Ovary (tissue), 9 donors: ENCODE measurements around the gene FAM193A. TPM values are rescaled to one million over a fixed set of nuclear protein-coding genes. Genes with fewer than 3 reads are reported as not detected.

Experiments used
- DNase-seq, 5 donors: peaks; one replicate each; pipeline ENCODE4 v3.0.0-alpha.2; 2019 to 2020
- H3K27ac ChIP-seq, 2 donors: fragments of 200-600 bp; one replicate each; pipeline versions ENCODE4 v1.5.1 to v1.8.0; 2019 to 2022
- H3K27me3 ChIP-seq: fragments of 200-600 bp; one replicate; pipeline ENCODE4 v1.8.0; 2022
- H3K36me3 ChIP-seq: fragments of 200-600 bp; sonication (generic); one replicate; pipeline ENCODE4 v1.5.1; 2019
- H3K4me1 ChIP-seq: one replicate; pipeline ENCODE4 v1.8.1; 2013; ENCODE audit warnings: mild to moderate bottlenecking, moderate library complexity; ENCODE audit not compliant: insufficient read depth
- H3K4me3 ChIP-seq: fragments of 200-600 bp; sonication (generic); one replicate; pipeline ENCODE4 v1.5.1; 2017
- H3K9me3 ChIP-seq, 2 donors: fragments of 200-600 bp in 1 of 2; sonication (generic) in 1 of 2; one replicate each; pipeline versions ENCODE4 v1.5.1 to v1.8.1; 2013 to 2019; ENCODE audit warnings: mild to moderate bottlenecking in 1 of 2, moderate library complexity in 1 of 2
- EP300 ChIP-seq: sonication (generic); formaldehyde crosslinking; IDR thresholded peaks from one replicate; pipeline ENCODE4 v1.6.1; 2017; ENCODE audit warnings: antibody characterized with exemption
- POLR2A ChIP-seq: fragments of 450-650 bp; IDR thresholded peaks from one replicate; pipeline ENCODE4 v1.6.1; 2017; ENCODE audit warnings: antibody characterized with exemption, mild to moderate bottlenecking, moderate library complexity
- WGBS, 3 donors: extraction: QIAGEN DNeasy Blood & Tissue Kit in 1 of 3; methylation state at CpG; one replicate each; pipeline versions ENCODE4 v1.1.5 to v1.1.7; 2013 to 2017; 5-methylcytosine and 5-hydroxymethylcytosine counted together
- intact Hi-C, 4 donors: fragments of 100-400 bp; cut with DNase I; formaldehyde crosslinking; loops; one replicate each; pipeline versions ENCODE4 v1.11.0 to v1.15.1; 2022 to 2023
- polyA plus RNA-seq, 2 donors: library from polyadenylated mRNA; stranded (reverse); fragments of 200-250 nt in 1 of 2; fragments of 350-450 nt in 1 of 2; fragmentation: Illumina TruSeq in 1 of 2; extraction: RNeasy Lipid Tissue Mini Kit (QIAGEN cat#74804) in 1 of 2; gene quantifications; one replicate each; pipeline ENCODE4 v1.2.3, GENCODE V29; 2013 to 2014
- total RNA-seq, 7 donors: library from RNA; depleted of rRNA in 2 of 7; stranded (reverse); fragments of >200 nt in 2 of 7; fragmentation: NEBNext Ultra II Directional in 3 of 7; extraction: Animal tissue kit (Norgen Biotek cat#: 25700) in 3 of 7; gene quantifications; one replicate each; pipeline versions ENCODE4 v1.1.0 to v1.2.4, GENCODE V29; 2016 to 2023
- TF ChIP-seq, protein P1 (sequence below), 3 donors: fragments of 450-650 bp in 2 of 3; fragments of 200-600 bp in 1 of 3; IDR thresholded peaks; one replicate each; pipeline versions ENCODE4 v1.5.1 to v1.8.0; 2016 to 2022; ENCODE audit warnings: antibody characterized with exemption in 3 of 3, mild to moderate bottlenecking in 1 of 3
- donor health status: DM: no; HTN: no; CAD: no; lungs with moderate emphysema.
- donor health status: DM: no; HTN: no; CAD: no.
- donor health status: Bipolar disorder and iron deficiency.
- donor health status: DM: yes; HTN: yes; CAD: no.
- donor health status: DM: no; HTN: no; CAD: no.
- donor health status: DM: yes; HTN: yes; CAD: no.

Gene FAM193A
- total and polyA plus RNA-seq, 9 donors = 16.0 to 39.1 (median 28.7) TPM

DNA sequence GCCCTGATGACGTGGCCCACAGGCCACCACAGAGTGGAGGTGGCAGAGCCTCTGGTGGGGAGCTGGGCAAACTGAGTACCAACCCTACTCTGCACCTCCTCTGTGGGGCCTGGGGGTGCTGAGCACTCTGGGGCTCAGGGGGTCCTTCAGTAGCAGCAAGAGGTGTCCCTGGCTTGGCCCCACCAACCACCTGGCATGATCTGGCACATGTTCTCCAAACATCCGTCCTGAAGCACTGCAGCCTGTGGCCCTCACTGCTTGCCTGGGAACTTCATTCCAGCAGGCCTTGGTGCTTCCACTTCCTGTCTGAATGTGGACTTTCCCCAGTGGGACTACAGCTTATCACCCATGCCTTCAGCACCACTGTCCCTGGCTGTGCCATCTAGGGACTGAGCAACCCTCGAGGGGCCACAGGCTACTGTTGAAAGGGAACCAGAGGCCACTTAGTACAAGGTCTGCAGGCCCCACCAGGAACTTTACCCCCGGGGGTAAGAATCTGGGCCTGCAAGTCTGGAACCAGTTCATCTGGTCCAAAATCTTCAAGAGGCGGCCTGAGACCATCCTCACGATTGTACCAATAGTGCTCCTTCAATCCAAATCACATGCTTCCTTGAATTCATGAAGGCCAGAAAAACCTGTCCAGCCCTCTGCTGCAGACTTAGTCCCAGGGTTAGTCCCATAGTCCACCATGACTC is 206.5 kb downstream of the FAM193A start:
- no peak overlapping the region for H3K4me3 ChIP-seq
- no peak overlapping the region for H3K27ac ChIP-seq
- TF ChIP-seq EP300 (no peak), POLR2A (no peak)
- TF ChIP-seq, protein P1, sequence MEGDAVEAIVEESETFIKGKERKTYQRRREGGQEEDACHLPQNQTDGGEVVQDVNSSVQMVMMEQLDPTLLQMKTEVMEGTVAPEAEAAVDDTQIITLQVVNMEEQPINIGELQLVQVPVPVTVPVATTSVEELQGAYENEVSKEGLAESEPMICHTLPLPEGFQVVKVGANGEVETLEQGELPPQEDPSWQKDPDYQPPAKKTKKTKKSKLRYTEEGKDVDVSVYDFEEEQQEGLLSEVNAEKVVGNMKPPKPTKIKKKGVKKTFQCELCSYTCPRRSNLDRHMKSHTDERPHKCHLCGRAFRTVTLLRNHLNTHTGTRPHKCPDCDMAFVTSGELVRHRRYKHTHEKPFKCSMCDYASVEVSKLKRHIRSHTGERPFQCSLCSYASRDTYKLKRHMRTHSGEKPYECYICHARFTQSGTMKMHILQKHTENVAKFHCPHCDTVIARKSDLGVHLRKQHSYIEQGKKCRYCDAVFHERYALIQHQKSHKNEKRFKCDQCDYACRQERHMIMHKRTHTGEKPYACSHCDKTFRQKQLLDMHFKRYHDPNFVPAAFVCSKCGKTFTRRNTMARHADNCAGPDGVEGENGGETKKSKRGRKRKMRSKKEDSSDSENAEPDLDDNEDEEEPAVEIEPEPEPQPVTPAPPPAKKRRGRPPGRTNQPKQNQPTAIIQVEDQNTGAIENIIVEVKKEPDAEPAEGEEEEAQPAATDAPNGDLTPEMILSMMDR (IDR thresholded peaks at IDR 0.05) = no peak
- no peaks in the 10 kb centered on the region for H3K36me3 ChIP-seq
- intact Hi-C loops = no loop called here
- peak in 2 of 5 donors; percentile 12 to 23 for DNase-seq
- H3K4me1 ChIP-seq = no peaks in the 10 kb centered on the region
- WGBS, 3 donors = 83 to 93% (median 84%) methylated on average over 6 of the region's 6 CpGs
- H3K27me3 ChIP-seq = no peaks in the 10 kb centered on the region
- H3K9me3 ChIP-seq = no peaks in the 10 kb centered on the region

DNA sequence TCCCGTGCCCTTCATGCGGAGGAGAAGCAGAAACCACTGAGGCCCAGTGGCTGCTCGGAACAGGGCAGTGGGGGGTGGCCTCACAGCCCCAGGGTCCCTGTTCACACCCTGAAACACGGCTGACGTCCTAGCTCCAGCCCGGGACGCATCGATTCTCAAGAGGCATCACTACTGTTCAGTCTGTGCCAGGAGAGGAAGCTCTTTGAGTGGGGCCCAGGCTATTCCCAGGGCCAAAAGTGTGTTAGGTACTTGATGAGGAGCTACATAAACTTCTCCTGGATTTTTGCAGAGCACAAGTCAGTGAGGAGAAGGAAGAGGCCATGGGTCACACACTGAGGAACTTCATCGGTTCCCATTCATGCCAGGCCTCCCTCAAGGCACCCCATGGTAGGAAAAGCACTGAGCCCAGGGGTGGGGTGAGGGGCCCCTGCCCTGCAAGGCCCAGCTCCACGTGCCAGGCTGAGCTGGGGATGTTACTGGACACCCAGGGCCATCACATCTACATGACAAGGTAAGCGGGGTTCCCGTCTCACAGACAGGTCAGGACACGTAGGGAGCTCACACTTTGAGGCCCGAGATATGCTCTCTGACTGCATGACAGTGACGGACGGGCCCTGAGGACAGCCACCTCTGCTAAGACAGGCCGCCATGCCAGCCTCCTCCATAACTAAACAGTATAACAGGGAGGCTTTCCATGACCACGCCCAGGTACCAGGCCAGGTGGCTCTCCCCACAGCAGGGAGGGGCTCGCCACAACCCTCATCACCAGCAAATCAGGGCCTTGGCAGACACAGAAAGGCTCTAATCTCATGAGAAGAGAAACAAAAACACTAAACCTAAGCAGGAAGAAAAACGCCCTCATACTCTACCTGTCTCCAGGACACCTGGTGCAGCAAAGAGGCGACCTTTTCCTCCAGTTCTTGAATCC is 207.3 kb downstream of the FAM193A start:
- no peaks in the 10 kb centered on the region for H3K4me1 ChIP-seq
- DNase-seq = peak in 2 of 5 donors; percentile 12 to 17
- no peaks in the 10 kb centered on the region for H3K27me3 ChIP-seq
- H3K4me3 ChIP-seq = no peak overlapping the region
- 90% methylated on average over 21 of the region's 21 CpGs for WGBS, 3 donors
- TF ChIP-seq, protein P1 (IDR thresholded peaks at IDR 0.05) = no peak
- no peak for TF ChIP-seq POLR2A
- no peak for TF ChIP-seq EP300
- intact Hi-C loops = no loop called here
- no peaks in the 10 kb centered on the region for H3K9me3 ChIP-seq
- H3K36me3 ChIP-seq = no peaks in the 10 kb centered on the region
- no peak overlapping the region for H3K27ac ChIP-seq

DNA sequence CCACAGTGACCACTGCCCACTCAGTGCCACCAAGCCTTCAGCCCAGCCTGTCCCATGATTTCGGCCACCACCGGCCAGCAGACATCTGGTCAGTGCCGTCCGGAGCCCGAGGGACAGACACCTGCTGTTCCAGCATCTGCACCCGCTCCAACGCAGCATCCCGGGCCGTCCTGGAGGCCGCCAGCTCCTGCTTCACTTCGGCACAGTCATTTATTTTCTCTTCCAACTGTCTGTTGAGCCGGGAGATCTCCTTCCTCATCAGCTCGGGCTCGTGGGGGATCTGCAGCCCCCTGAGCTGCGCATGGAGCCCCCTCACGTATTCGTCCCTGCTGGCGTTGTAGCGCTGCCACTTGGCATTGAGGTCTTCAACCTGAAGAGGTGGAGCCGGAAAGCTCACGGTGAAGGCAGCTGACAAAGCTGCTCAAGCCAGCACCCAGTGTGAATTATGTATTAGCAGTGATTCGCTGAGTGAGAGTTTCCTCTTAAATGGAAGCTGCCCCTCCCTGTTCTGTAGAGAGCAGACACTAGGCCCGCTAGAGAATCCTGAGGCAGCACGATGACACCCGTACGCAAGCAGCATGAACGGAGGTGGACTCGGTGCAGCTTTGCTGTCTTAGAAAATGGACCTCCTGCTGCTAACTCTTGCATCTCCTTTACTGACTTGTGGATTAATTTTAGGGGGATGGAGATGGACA is 208.3 kb downstream of the FAM193A start:
- TF ChIP-seq, protein P1 (IDR thresholded peaks at IDR 0.05) = no peak
- TF ChIP-seq POLR2A (no peak), EP300 (no peak)
- Histone ChIP-seq H3K36me3 (no peaks in the 10 kb centered on the region), H3K9me3 (no peaks in the 10 kb centered on the region), H3K27me3 (no peaks in the 10 kb centered on the region), H3K4me3 (no peak overlapping the region), H3K27ac (no peak overlapping the region), H3K4me1 (no peaks in the 10 kb centered on the region)
- DNase-seq = no peak
- intact Hi-C loops = no loop called here
- WGBS, 3 donors = 90 to 95% (median 90%) methylated on average over 28 of the region's 28 CpGs

DNA sequence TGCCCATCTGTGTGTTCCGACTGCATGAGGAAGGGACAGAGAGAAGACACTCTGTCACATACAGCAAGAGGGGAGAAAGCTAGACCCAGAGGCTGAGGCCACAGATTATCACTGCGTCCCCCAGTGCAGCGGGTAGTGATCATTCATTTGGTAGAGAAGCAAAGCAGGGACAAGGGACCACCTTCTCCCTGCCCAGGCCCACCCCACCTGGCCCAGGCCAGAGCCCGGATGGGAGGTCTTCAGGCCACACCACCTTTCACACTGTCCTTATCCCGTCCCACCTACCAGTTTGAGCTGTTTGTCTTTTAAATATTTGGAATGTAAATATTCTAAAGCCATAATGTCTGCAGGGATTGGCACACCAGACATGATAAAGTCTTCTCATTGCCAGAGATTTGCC is 209.1 kb downstream of the FAM193A start:
- no peak overlapping the region for H3K4me3 ChIP-seq
- H3K36me3 ChIP-seq = no peaks in the 10 kb centered on the region
- H3K27ac ChIP-seq = no peak overlapping the region
- DNase-seq = no peak
- TF ChIP-seq EP300 (no peak), POLR2A (no peak)
- TF ChIP-seq, protein P1 (IDR thresholded peaks at IDR 0.05) = no peak
- no peaks in the 10 kb centered on the region for H3K9me3 ChIP-seq
- no peaks in the 10 kb centered on the region for H3K4me1 ChIP-seq
- H3K27me3 ChIP-seq = no peaks in the 10 kb centered on the region
- WGBS, 3 donors = 84 to 91% (median 90%) methylated on average over 5 of the region's 5 CpGs
- intact Hi-C loops = no loop called here
